NT2/D1 (cell line): ENCODE results near the gene WNT2B.
"Not testable (repeated sequence)": the region's sequence is repeated elsewhere in the genome, so short reads cannot be mapped to it uniquely, and the experiment has no call there.

Experiments
- SUZ12 ChIP-seq: IDR thresholded peaks from 2 replicates; pipeline ENCODE4 v1.6.1; 2011; ENCODE audit not compliant: insufficient read length, insufficient read depth; ENCODE audit errors: extremely low read depth
- YY1 ChIP-seq: IDR thresholded peaks from 2 replicates; pipeline ENCODE4 v1.6.1; 2011; ENCODE audit not compliant: insufficient read length, insufficient read depth

GRCh38 chr1:112486063-112486462 lies 22.7 kb upstream of the WNT2B start:
- TF ChIP-seq YY1, SUZ12: not testable (repeated sequence)
